Lower leg skin (tissue), 3 donors: ENCODE data around the gene TAAR1.

ENCODE experiments used
- POLR2A ChIP-seq, 2 donors: fragments of 450-650 bp; IDR thresholded peaks; one replicate each; pipeline ENCODE4 v1.6.1; 2016 to 2017; ENCODE audit warnings: antibody characterized with exemption in 2 of 2, mild to moderate bottlenecking in 1 of 2, moderate library complexity in 1 of 2
- TF ChIP-seq, protein P1 (sequence below), 3 donors: fragments of 450-650 bp; IDR thresholded peaks; one replicate each; pipeline ENCODE4 v1.5.1; 2016; ENCODE audit warnings: antibody characterized with exemption in 3 of 3, mild to moderate bottlenecking in 3 of 3, moderate library complexity in 2 of 3

DNA sequence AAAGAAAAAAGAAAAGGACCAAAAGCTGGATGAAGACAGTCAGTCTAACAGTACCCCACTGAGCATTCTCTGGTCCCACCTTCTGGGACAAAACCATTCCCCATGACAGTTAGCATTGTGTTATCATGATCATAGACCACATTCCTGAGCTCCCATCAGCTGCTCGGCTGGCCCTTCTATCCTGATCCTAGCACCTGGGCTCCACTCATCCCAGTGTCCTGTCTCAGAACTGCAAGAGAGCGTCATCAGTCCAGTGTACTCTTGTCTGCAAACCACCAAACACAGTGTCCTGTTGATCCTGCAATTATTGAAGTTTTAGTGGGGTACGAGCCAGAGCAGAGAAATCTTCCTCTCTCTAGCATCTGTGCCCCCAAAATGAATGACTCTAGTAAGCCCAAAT, 16.0 kb upstream of the TAAR1 start:
- TF ChIP-seq, protein P1, sequence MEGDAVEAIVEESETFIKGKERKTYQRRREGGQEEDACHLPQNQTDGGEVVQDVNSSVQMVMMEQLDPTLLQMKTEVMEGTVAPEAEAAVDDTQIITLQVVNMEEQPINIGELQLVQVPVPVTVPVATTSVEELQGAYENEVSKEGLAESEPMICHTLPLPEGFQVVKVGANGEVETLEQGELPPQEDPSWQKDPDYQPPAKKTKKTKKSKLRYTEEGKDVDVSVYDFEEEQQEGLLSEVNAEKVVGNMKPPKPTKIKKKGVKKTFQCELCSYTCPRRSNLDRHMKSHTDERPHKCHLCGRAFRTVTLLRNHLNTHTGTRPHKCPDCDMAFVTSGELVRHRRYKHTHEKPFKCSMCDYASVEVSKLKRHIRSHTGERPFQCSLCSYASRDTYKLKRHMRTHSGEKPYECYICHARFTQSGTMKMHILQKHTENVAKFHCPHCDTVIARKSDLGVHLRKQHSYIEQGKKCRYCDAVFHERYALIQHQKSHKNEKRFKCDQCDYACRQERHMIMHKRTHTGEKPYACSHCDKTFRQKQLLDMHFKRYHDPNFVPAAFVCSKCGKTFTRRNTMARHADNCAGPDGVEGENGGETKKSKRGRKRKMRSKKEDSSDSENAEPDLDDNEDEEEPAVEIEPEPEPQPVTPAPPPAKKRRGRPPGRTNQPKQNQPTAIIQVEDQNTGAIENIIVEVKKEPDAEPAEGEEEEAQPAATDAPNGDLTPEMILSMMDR (IDR thresholded peaks at IDR 0.05): no peak
- no peak for TF ChIP-seq POLR2A (IDR thresholded peaks at IDR 0.05)
